ENCODE results near the gene TSPAN3. TPM values are rescaled to one million over a fixed set of nuclear protein-coding genes. Genes with fewer than 3 reads are reported as not detected.

Gene TSPAN3
- total RNA-seq, 1 donor from 2014 or later: 223 TPM

GRCh38 chr15:77033729-77034671 lies 36.9 kb downstream of the TSPAN3 start:
- H3K9me3 Mint-ChIP-seq (ENCODE audit: unreplicated experiment): no peaks in the 10 kb centered on the region
- DNase-seq (ENCODE audit: low read depth) (no peak), FAIRE-seq (no peak)
- Histone ChIP-seq H3K4me1 (ENCODE audit: insufficient read depth, low read length) (no peaks in the 10 kb centered on the region), H3K27ac (ENCODE audit: low read depth, low read length) (no peak overlapping the region), H2AFZ (ENCODE audit: low read depth, low read length) (no peak overlapping the region), H3K27me3 (ENCODE audit: insufficient read depth, low read length) (no peaks in the 10 kb centered on the region), H3K4me3 (ENCODE audit: insufficient read depth, low read depth, low read length) (no peak overlapping the region), H3K36me3 (ENCODE audit: insufficient read depth, low read length) (no peaks in the 10 kb centered on the region), H3K4me2 (ENCODE audit: low read length) (no peak overlapping the region), H4K20me1 (ENCODE audit: insufficient read depth, low read length) (no peaks in the 10 kb centered on the region), H3K9me3 (ENCODE audit: insufficient read depth, low read depth, low read length) (no peaks in the 10 kb centered on the region), H3K9ac (ENCODE audit: low read length) (no peak overlapping the region), H3K79me2 (ENCODE audit: insufficient read depth, low read length) (no peaks in the 10 kb centered on the region)
- H3K4me1 Mint-ChIP-seq (ENCODE audit: low read depth, unreplicated experiment): peaks cover 4% of the 10 kb centered on the region
- H3K4me3 Mint-ChIP-seq (ENCODE audit: unreplicated experiment): no peak overlapping the region
- no peak overlapping the region for H3K27ac Mint-ChIP-seq (ENCODE audit: unreplicated experiment)
- H3K27me3 Mint-ChIP-seq (ENCODE audit: low read depth, unreplicated experiment): peaks cover 4% of the 10 kb centered on the region
- no peak for TF ChIP-seq CTCF (IDR thresholded peaks at IDR 0.05; ENCODE audit: insufficient read depth, low read depth, low read length)
- TF ChIP-seq EZH2 (IDR thresholded peaks at IDR 0.05; ENCODE audit: insufficient read depth, low read length): no peak
- H3K36me3 Mint-ChIP-seq (ENCODE audit: low read depth, unreplicated experiment): peaks cover 8% of the 10 kb centered on the region

GRCh38 chr15:77033417-77033728 lies 37.5 kb downstream of the TSPAN3 start:
- no peak overlapping the region for H3K27ac Mint-ChIP-seq (ENCODE audit: unreplicated experiment)
- no peak for FAIRE-seq

More at GRCh38 chr15:77033417-77033728, 37.5 kb downstream of the TSPAN3 start:
- no peak overlapping the region for H3K9ac ChIP-seq (ENCODE audit: low read length)
- no peak overlapping the region for H2AFZ ChIP-seq (ENCODE audit: low read depth, low read length)
- Mint-ChIP-seq H3K9me3 (ENCODE audit: unreplicated experiment) (no peaks in the 10 kb centered on the region), H3K4me3 (ENCODE audit: unreplicated experiment) (no peak overlapping the region), H3K27me3 (ENCODE audit: low read depth, unreplicated experiment) (peaks cover 6% of the 10 kb centered on the region), H3K4me1 (ENCODE audit: low read depth, unreplicated experiment) (peaks cover 1% of the 10 kb centered on the region), H3K36me3 (ENCODE audit: low read depth, unreplicated experiment) (peaks cover 1% of the 10 kb centered on the region)
- H4K20me1 ChIP-seq (ENCODE audit: insufficient read depth, low read length): no peaks in the 10 kb centered on the region
- no peaks in the 10 kb centered on the region for H3K9me3 ChIP-seq (ENCODE audit: insufficient read depth, low read depth, low read length)
- H3K4me3 ChIP-seq (ENCODE audit: insufficient read depth, low read depth, low read length): no peak overlapping the region
- no peak overlapping the region for H3K27ac ChIP-seq (ENCODE audit: low read depth, low read length)
- DNase-seq (ENCODE audit: low read depth): no peak
- no peaks in the 10 kb centered on the region for H3K4me1 ChIP-seq (ENCODE audit: insufficient read depth, low read length)
- no peaks in the 10 kb centered on the region for H3K27me3 ChIP-seq (ENCODE audit: insufficient read depth, low read length)
- TF ChIP-seq EZH2 (IDR thresholded peaks at IDR 0.05; ENCODE audit: insufficient read depth, low read length): no peak
- TF ChIP-seq CTCF (IDR thresholded peaks at IDR 0.05; ENCODE audit: insufficient read depth, low read depth, low read length): no peak
- H3K36me3 ChIP-seq (ENCODE audit: insufficient read depth, low read length): no peaks in the 10 kb centered on the region
- no peak overlapping the region for H3K4me2 ChIP-seq (ENCODE audit: low read length)
- H3K79me2 ChIP-seq (ENCODE audit: insufficient read depth, low read length): no peaks in the 10 kb centered on the region

Data from astrocyte (in vitro differentiated cells and primary cell).